H9 (cell line): ENCODE data around the gene FARS2. TPM values are rescaled to one million over a fixed set of nuclear protein-coding genes. Genes with fewer than 3 reads are reported as not detected.

ENCODE experiments used
- DNase-seq: peaks from one replicate; pipeline ENCODE4 v3.0.0-alpha.2; 2017
- H2AFZ ChIP-seq: one replicate; pipeline ENCODE4 v1.6.1; 2013; ENCODE audit warnings: mild to moderate bottlenecking, low read length, control low read depth, moderate library complexity
- H2AK5ac ChIP-seq: 2 replicates; pipeline ENCODE4 v1.6.1; 2013; ENCODE audit warnings: low read length, control low read depth, mixed read lengths; ENCODE audit not compliant: insufficient read length
- H2BK120ac ChIP-seq: one replicate; pipeline ENCODE4 v1.6.1; 2013; ENCODE audit warnings: low read depth, mild to moderate bottlenecking, low read length, control low read depth, inconsistent platforms; ENCODE audit not compliant: poor library complexity, severe bottlenecking
- H2BK12ac ChIP-seq: 2 replicates; pipeline ENCODE4 v1.6.1; 2013; ENCODE audit warnings: low read length, control low read depth, mixed read lengths, low read depth; ENCODE audit not compliant: insufficient read length
- H2BK15ac ChIP-seq: 2 replicates; pipeline ENCODE4 v1.6.1; 2013; ENCODE audit warnings: low read depth, low read length, control low read depth
- H2BK20ac ChIP-seq: one replicate; pipeline ENCODE4 v1.6.1; 2013; ENCODE audit warnings: low read depth, mild to moderate bottlenecking, low read length, control low read depth, inconsistent platforms; ENCODE audit not compliant: poor library complexity, severe bottlenecking
- H2BK5ac ChIP-seq: 2 replicates; pipeline ENCODE4 v1.6.1; 2013; ENCODE audit warnings: low read length, control low read depth, mixed read lengths; ENCODE audit not compliant: insufficient read length
- H3K14ac ChIP-seq: 2 replicates; pipeline ENCODE4 v1.6.1; 2013; ENCODE audit warnings: low read length, control low read depth; ENCODE audit not compliant: insufficient read depth
- H3K18ac ChIP-seq: 2 replicates; pipeline ENCODE4 v1.6.1; 2013; ENCODE audit warnings: low read depth, mild to moderate bottlenecking, mixed read lengths, low read length, control low read depth; ENCODE audit not compliant: insufficient read length
- H3K23ac ChIP-seq: 2 replicates; pipeline ENCODE4 v1.6.1; 2013; ENCODE audit warnings: low read length, control low read depth, mixed read lengths, low read depth; ENCODE audit not compliant: insufficient read length
- H3K23me2 ChIP-seq: 2 replicates; pipeline ENCODE4 v1.6.1; 2013; ENCODE audit warnings: low read depth, mild to moderate bottlenecking, mixed read lengths, low read length, control low read depth; ENCODE audit not compliant: insufficient read length, poor library complexity, severe bottlenecking
- H3K27ac ChIP-seq: 2 replicates; pipeline ENCODE4 v1.5.1; 2013; ENCODE audit warnings: low read length, control low read depth, mixed read lengths, low read depth; ENCODE audit not compliant: insufficient read length
- H3K27me3 ChIP-seq: 2 replicates; pipeline ENCODE4 v1.6.1; 2013; ENCODE audit warnings: low read length, control low read depth, inconsistent platforms; ENCODE audit not compliant: insufficient read depth
- H3K4ac ChIP-seq: 2 replicates; pipeline ENCODE4 v1.6.1; 2013; ENCODE audit warnings: low read depth, mild to moderate bottlenecking, control low read depth, inconsistent platforms, low read length, moderate library complexity
- H3K4me1 ChIP-seq: 2 replicates; pipeline ENCODE4 v1.6.1; 2013; ENCODE audit warnings: low read length, control low read depth, inconsistent platforms; ENCODE audit not compliant: insufficient read depth
- H3K4me2 ChIP-seq: 2 replicates; pipeline ENCODE4 v1.6.1; 2013; ENCODE audit warnings: low read length, control low read depth, mixed read lengths; ENCODE audit not compliant: insufficient read length, insufficient read depth
- H3K56ac ChIP-seq: 2 replicates; pipeline ENCODE4 v1.6.1; 2013; ENCODE audit warnings: low read depth, mild to moderate bottlenecking, mixed read lengths, low read length, control low read depth; ENCODE audit not compliant: insufficient read length
- H3K79me1 ChIP-seq: 2 replicates; pipeline ENCODE4 v1.6.1; 2013; ENCODE audit warnings: low read depth, mild to moderate bottlenecking, moderate library complexity, low read length, control low read depth, inconsistent platforms; ENCODE audit not compliant: insufficient read depth, poor library complexity, severe bottlenecking
- H3K79me2 ChIP-seq: 2 replicates; pipeline ENCODE4 v1.6.1; 2013; ENCODE audit warnings: low read length, control low read depth, inconsistent platforms; ENCODE audit not compliant: insufficient read depth
- H3K9ac ChIP-seq: 2 replicates; pipeline ENCODE4 v1.6.1; 2013; ENCODE audit warnings: low read length, control low read depth, mixed read lengths; ENCODE audit not compliant: insufficient read length; ENCODE audit errors: extremely low read depth
- H3K9me3 ChIP-seq: one replicate; pipeline ENCODE4 v1.6.1; 2013; ENCODE audit warnings: low read depth, low read length, inconsistent platforms; ENCODE audit not compliant: control insufficient read depth
- H3T11ph ChIP-seq: one replicate; pipeline ENCODE4 v1.6.1; 2013; ENCODE audit warnings: mild to moderate bottlenecking, low read length, control low read depth, inconsistent platforms
- H4K20me1 ChIP-seq: one replicate; pipeline ENCODE4 v1.6.1; 2013; ENCODE audit not compliant: control insufficient read depth, insufficient read length, insufficient read depth
- H4K5ac ChIP-seq: 2 replicates; pipeline ENCODE4 v1.6.1; 2013; ENCODE audit warnings: low read depth, mild to moderate bottlenecking, mixed read lengths, low read length, control low read depth; ENCODE audit not compliant: insufficient read length
- H4K8ac ChIP-seq: replicated peaks from 2 replicates; pipeline ENCODE4 v1.6.1; 2013; ENCODE audit warnings: low read length, control low read depth, mixed read lengths, low read depth; ENCODE audit not compliant: insufficient read length
- H4K91ac ChIP-seq: 2 replicates; pipeline ENCODE4 v1.6.1; 2013; ENCODE audit warnings: low read depth, mild to moderate bottlenecking, moderate library complexity, mixed read lengths, low read length, control low read depth; ENCODE audit not compliant: insufficient read length
- H3K27ac Mint-ChIP-seq, 3 experiments: 2 replicates in 2 of 3; 3 replicates in 1 of 3; pipeline ENCODE4 v1.8.0; 2020 to 2021; ENCODE audit warnings: mixed read lengths in 3 of 3, mild to moderate bottlenecking in 1 of 3, moderate library complexity in 1 of 3
- H3K27me3 Mint-ChIP-seq: 2 replicates; pipeline ENCODE4 v1.8.0; 2021; ENCODE audit warnings: low read depth, mild to moderate bottlenecking, moderate library complexity, mixed read lengths
- H3K36me3 Mint-ChIP-seq, 3 experiments: 2 replicates in 2 of 3; 3 replicates in 1 of 3; pipeline ENCODE4 v1.8.0; 2020 to 2021; ENCODE audit warnings: low read depth in 3 of 3, mixed read lengths in 3 of 3; ENCODE audit not compliant: insufficient read depth in 1 of 3
- H3K4me1 Mint-ChIP-seq, 2 experiments: 2 replicates each; pipeline ENCODE4 v1.8.0; 2020; ENCODE audit warnings: mixed read lengths in 2 of 2
- H3K4me3 Mint-ChIP-seq, 2 experiments: 2 replicates in 1 of 2; 3 replicates in 1 of 2; pipeline ENCODE4 v1.8.0; 2020 to 2021; ENCODE audit warnings: mild to moderate bottlenecking in 2 of 2, mixed read lengths in 2 of 2, moderate library complexity in 1 of 2
- H3K9me3 Mint-ChIP-seq, 2 experiments: 2 replicates in 1 of 2; 3 replicates in 1 of 2; pipeline ENCODE4 v1.8.0; 2020; ENCODE audit warnings: mild to moderate bottlenecking in 2 of 2, mixed read lengths in 2 of 2, moderate library complexity in 1 of 2
- CTCF ChIP-seq: fragments of 200-600 bp; sonication (generic); conservative IDR thresholded peaks from 3 replicates; pipeline ENCODE4 v1.8.0; 2021; ENCODE audit warnings: antibody characterized with exemption, mild to moderate bottlenecking
- WGBS: extraction: QIAGEN DNeasy Blood & Tissue Kit; methylation state at CpG from one replicate; pipeline ENCODE4 v1.1.7; 2013; ENCODE audit warnings: missing lambda C conversion rate, low lambda C conversion rate, mixed read lengths; ENCODE audit not compliant: insufficient read length; ENCODE audit errors: extremely low coverage; 5-methylcytosine and 5-hydroxymethylcytosine counted together
- total RNA-seq: library from RNA; stranded (reverse); gene quantifications from 2 replicates; pipeline ENCODE4 v1.2.1, GENCODE V29; 2021

The FARS2 gene
- total RNA-seq, 1 experiment from 2014 or later: 8.5 TPM

- H3K4me3 Mint-ChIP-seq: no peak overlapping the region
- Histone ChIP-seq H2BK15ac (no peak overlapping the region), H4K8ac (no peak overlapping the region), H3K27ac (no peak overlapping the region), H3K4me1 (no peaks in the 10 kb centered on the region), H2BK20ac (no peak overlapping the region), H2BK120ac (no peak overlapping the region), H2BK12ac (no peak overlapping the region), H2AK5ac (no peak overlapping the region), H3K4me2 (no peak overlapping the region), H4K20me1 (no peaks in the 10 kb centered on the region), H4K91ac (no peak overlapping the region), H3K9me3 (no peaks in the 10 kb centered on the region), H3K23ac (no peak overlapping the region), H3K14ac (no peak overlapping the region), H3K79me2 (no peaks in the 10 kb centered on the region), H3K9ac (no peak overlapping the region), H3K4ac (no peak overlapping the region), H4K5ac (no peak overlapping the region), H3K79me1 (no peaks in the 10 kb centered on the region), H3K27me3 (no peaks in the 10 kb centered on the region), H3K23me2 (no peaks in the 10 kb centered on the region), H3K56ac (no peak overlapping the region), H2BK5ac (no peak overlapping the region), H3K18ac (no peak overlapping the region), H2AFZ (no peak overlapping the region), H3T11ph (no peak overlapping the region)
- TF ChIP-seq CTCF: no peak
- no peak overlapping the region for H3K27ac Mint-ChIP-seq
- WGBS: no CpG with 5 or more reads among the region's 6 CpGs
- DNase-seq: no peak
- H3K9me3 Mint-ChIP-seq: peaks cover 0 to 21% of the 10 kb centered on the region in 2 experiments; a peak in 4 of 5 replicates
- H3K36me3 Mint-ChIP-seq: peaks cover 0 to 4% (median 3%) of the 10 kb centered on the region in 3 experiments; a peak in 5 of 7 replicates
- H3K4me1 Mint-ChIP-seq: peaks cover 4% of the 10 kb centered on the region in 2 experiments; a peak in 3 of 4 replicates
- H3K27me3 Mint-ChIP-seq: no peaks in the 10 kb centered on the region
Observed at GRCh38 chr6:5570641-5571040, 309.3 kb downstream of the FARS2 start.
